Measurements from ENCODE around the gene DNAJC17.
A peak's percentile ranks its signal among the peaks of the same experiment; 100 is the strongest.

DNAJC17 gene

DNA sequence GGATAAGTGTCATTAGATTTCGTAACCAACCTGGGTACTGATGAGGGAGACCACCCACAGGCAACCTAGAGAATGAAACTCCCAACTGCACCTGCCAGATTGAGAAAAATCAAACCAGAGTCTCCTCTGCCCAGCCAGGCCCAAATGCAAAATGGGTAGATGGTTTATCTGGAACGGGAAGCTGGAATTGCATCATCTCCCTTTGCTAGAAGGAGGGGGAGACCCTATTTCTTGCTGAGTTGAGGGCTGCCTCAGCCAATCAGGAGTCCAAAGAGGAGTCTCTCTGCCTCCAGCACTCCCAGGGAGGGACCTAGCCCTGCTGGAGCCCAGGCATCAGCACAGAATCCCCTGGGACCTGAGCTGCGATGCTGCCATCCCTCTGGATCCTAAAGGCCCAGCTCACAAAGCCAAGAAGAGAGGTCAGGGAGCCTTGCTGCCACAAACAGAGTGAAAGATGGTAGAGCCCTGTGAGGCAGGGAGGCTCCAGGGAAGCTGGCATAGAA lies 60.3 kb downstream of the DNAJC17 start:
- TF ChIP-seq CTCF (conservative IDR thresholded peaks at IDR 0.05): no peak
- H3K27ac ChIP-seq: no peak overlapping the region

DNA sequence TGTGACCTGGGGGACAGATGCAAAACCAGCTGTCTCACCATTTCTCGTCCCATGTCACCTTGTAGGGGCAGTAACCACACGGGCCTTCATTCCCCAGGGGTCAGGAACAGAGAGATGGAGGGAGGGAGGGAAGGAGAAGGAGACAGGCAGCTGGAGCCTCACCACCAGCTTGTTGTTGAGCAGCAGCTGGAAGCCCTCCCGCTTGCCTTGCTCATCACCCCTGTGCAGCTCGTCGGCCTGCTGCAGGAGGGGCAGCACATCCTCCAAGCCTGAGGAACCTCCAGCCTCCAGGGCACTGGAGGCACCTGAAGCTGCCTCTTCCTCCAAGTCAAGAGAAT lies 62.5 kb downstream of the DNAJC17 start:
- H3K27ac ChIP-seq: no peak overlapping the region
- TF ChIP-seq CTCF (conservative IDR thresholded peaks at IDR 0.05): no peak

- no peak overlapping the region for H3K27ac ChIP-seq
- TF ChIP-seq CTCF (conservative IDR thresholded peaks at IDR 0.05): no peak
Observed at GRCh38 chr15:40743921-40744814, 63.1 kb downstream of the DNAJC17 start.

- H3K27ac ChIP-seq: no peak overlapping the region
- TF ChIP-seq CTCF (conservative IDR thresholded peaks at IDR 0.05): no peak
Observed at GRCh38 chr15:40743485-40743901, 63.8 kb downstream of the DNAJC17 start.

- H3K27ac ChIP-seq: no peak overlapping the region
- TF ChIP-seq CTCF (conservative IDR thresholded peaks at IDR 0.05): 0 out of 2 replicates have a peak, but pooled peaks have one; percentile 13
Observed at GRCh38 chr15:40739854-40740253, 67.4 kb downstream of the DNAJC17 start.

DNA sequence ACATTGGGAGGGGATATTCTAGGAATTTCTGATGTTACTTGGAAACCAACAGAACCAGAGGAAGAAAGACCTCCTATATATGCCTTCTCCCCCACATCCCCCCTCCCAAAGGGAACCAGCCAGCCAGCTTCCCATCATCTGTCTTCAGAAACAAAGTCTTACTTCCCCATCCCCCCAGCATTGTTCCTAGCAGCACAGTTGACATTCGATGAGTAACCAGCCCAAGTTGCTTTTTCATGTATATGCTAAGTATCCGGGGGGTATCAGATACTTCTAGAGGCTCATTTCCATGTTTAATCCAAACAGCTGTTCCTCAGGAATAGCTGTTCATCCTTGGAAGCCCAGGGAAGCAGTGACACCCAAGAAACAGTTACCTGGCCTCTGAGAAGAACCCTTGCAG lies 68.2 kb downstream of the DNAJC17 start:
- no peak for TF ChIP-seq CTCF (conservative IDR thresholded peaks at IDR 0.05)
- H3K27ac ChIP-seq: no peak overlapping the region

DNA sequence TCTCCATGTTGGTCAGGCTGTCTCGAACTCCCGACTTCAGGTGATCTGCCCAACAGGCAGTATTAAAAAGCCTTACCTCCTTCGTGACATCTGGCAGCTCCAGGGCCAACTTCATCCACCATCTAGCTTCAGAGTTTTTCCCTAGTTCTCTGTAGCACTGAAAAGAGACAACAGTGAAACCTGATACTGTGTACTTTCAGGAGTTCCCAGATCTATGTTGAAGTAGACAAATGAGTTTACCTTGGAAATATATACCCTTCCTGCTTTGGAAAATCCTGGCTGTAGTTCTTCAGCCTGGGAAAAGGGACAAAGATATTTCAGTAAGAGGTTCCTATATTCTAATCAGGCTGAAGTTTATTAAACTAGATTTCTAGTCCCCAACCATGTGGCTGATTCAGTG lies 70.2 kb downstream of the DNAJC17 start:
- peak overlapping the region; percentile 72 for H3K27ac ChIP-seq
- TF ChIP-seq CTCF (conservative IDR thresholded peaks at IDR 0.05): no peak

Data from VCaP (cell line).